Measurements from ENCODE around the gene SLC39A10. TPM values are rescaled to one million over a fixed set of nuclear protein-coding genes. Genes with fewer than 3 reads are reported as not detected.

Gene SLC39A10
- total RNA-seq, 2 experiments from 2014 or later: 43.2 to 47.0 TPM

- no peaks in the 10 kb centered on the region for H3K4me1 Mint-ChIP-seq
- DNase-seq: no peak
- H3K27me3 Mint-ChIP-seq: peaks cover 2% of the 10 kb centered on the region
- no peaks in the 10 kb centered on the region for H3K36me3 Mint-ChIP-seq (ENCODE audit: low read depth)
- ChIA-PET CTCF (no interaction called here), POLR2A (no interaction called here)
- no peak overlapping the region for H3K4me3 Mint-ChIP-seq
- no peak overlapping the region for H3K27ac Mint-ChIP-seq
- H3K9me3 Mint-ChIP-seq: peaks cover 12% of the 10 kb centered on the region
Observed at GRCh38 chr2:195768431-195768830, 111.4 kb downstream of the SLC39A10 start.

- Mint-ChIP-seq H3K4me3 (no peak overlapping the region), H3K27me3 (peaks cover 2% of the 10 kb centered on the region), H3K36me3 (ENCODE audit: low read depth) (no peaks in the 10 kb centered on the region), H3K27ac (no peak overlapping the region), H3K4me1 (no peaks in the 10 kb centered on the region), H3K9me3 (peaks cover 8% of the 10 kb centered on the region)
- ChIA-PET CTCF (no interaction called here), POLR2A (no interaction called here)
- DNase-seq: no peak
Observed at GRCh38 chr2:195769975-195770374, 112.9 kb downstream of the SLC39A10 start.

GRCh38 chr2:195779491-195779890 is 122.5 kb downstream of the SLC39A10 start:
- no peak for DNase-seq
- Mint-ChIP-seq H3K27ac (no peak overlapping the region), H3K4me3 (no peak overlapping the region), H3K36me3 (ENCODE audit: low read depth) (no peaks in the 10 kb centered on the region), H3K9me3 (no peaks in the 10 kb centered on the region), H3K27me3 (no peaks in the 10 kb centered on the region), H3K4me1 (no peaks in the 10 kb centered on the region)
- CTCF ChIA-PET: no interaction called here
- POLR2A ChIA-PET: no interaction called here

- no peaks in the 10 kb centered on the region for H3K4me1 Mint-ChIP-seq
- H3K27me3 Mint-ChIP-seq: no peaks in the 10 kb centered on the region
- DNase-seq: no peak
- no peak overlapping the region for H3K4me3 Mint-ChIP-seq
- no peak overlapping the region for H3K27ac Mint-ChIP-seq
- CTCF ChIA-PET: no interaction called here
- no peaks in the 10 kb centered on the region for H3K36me3 Mint-ChIP-seq (ENCODE audit: low read depth)
- POLR2A ChIA-PET: no interaction called here
- H3K9me3 Mint-ChIP-seq: no peaks in the 10 kb centered on the region
Observed at GRCh38 chr2:195782156-195782555, 125.1 kb downstream of the SLC39A10 start.

All from activated CD4-positive, alpha-beta memory T cell treated with anti-CD3 and anti-CD28 coated beads, Interleukin-2, amount 10 ng/mL, durations not matched to agents 7 days and 5 days (primary cell).